GM12873 (cell line): ENCODE results near the gene RELCH.

Experiments used
- CTCF ChIP-seq: IDR thresholded peaks from 2 replicates; pipeline ENCODE4 v1.5.1; 2012; ENCODE audit warnings: low read depth, mild to moderate bottlenecking, moderate library complexity, low read length, control low read depth; ENCODE audit not compliant: insufficient read depth; ENCODE audit errors: missing control alignments

The RELCH gene

GRCh38 chr18:62209046-62209445 lies 22.0 kb downstream of the RELCH start:
- no peak for TF ChIP-seq CTCF

- TF ChIP-seq CTCF = no peak
Measured at GRCh38 chr18:62210138-62210537, 23.1 kb downstream of the RELCH start.

GRCh38 chr18:62211325-62211828 lies 24.3 kb downstream of the RELCH start:
- TF ChIP-seq CTCF = no peak

- TF ChIP-seq CTCF = no peak
Measured at GRCh38 chr18:62214790-62215189, 27.7 kb downstream of the RELCH start.

- TF ChIP-seq CTCF = no peak
Measured at GRCh38 chr18:62224229-62224628, 37.2 kb downstream of the RELCH start.

GRCh38 chr18:62226047-62226446 lies 39.0 kb downstream of the RELCH start:
- no peak for TF ChIP-seq CTCF

GRCh38 chr18:62236252-62236651 lies 49.2 kb downstream of the RELCH start:
- no peak for TF ChIP-seq CTCF
